Activated CD8-positive, alpha-beta T cell treated with anti-CD3 and anti-CD28 coated beads for 36 hours (primary cell): ENCODE measurements around the gene SFTPA2. TPM values are rescaled to one million over a fixed set of nuclear protein-coding genes. Genes with fewer than 3 reads are reported as not detected.
"Not testable (repeated sequence)": the region's sequence is repeated elsewhere in the genome, so short reads cannot be mapped to it uniquely, and the experiment has no call there.

Experiments used
- ATAC-seq: fragments of 200-7000 bp; cut with Tn5 transposase; one replicate; pipeline ENCODE4 v1.10.0; 2021; ENCODE audit warnings: mild to moderate bottlenecking, moderate library complexity
- CTCF ChIA-PET: fragments of 350-600 bp; sonication (Branson Sonifier 250); formaldehyde crosslinking; loops from one replicate; lab custom pipeline; 2021; ENCODE audit warnings: antibody characterized with exemption; lab: Charles Lee
- POLR2A ChIA-PET: fragments of 350-600 bp; sonication (Branson Sonifier 250); formaldehyde crosslinking; loops from one replicate; lab custom pipeline; 2021; ENCODE audit warnings: antibody characterized with exemption; lab: Charles Lee
- DNase-seq: peaks from one replicate; pipeline ENCODE4 v3.0.0-alpha.2; 2020
- H3K27ac Mint-ChIP-seq: one replicate; pipeline ENCODE4 v1.8.0; 2021; ENCODE audit warnings: mild to moderate bottlenecking, mixed read lengths
- H3K27me3 Mint-ChIP-seq: one replicate; pipeline ENCODE4 v1.8.0; 2021; ENCODE audit warnings: mixed read lengths
- H3K36me3 Mint-ChIP-seq: one replicate; pipeline ENCODE4 v1.8.0; 2021; ENCODE audit warnings: low read depth, mixed read lengths
- H3K4me1 Mint-ChIP-seq: one replicate; pipeline ENCODE4 v1.8.0; 2021; ENCODE audit warnings: low read depth, mixed read lengths
- H3K4me3 Mint-ChIP-seq: one replicate; pipeline ENCODE4 v1.8.0; 2021; ENCODE audit warnings: mild to moderate bottlenecking, moderate library complexity, mixed read lengths
- H3K9me3 Mint-ChIP-seq: one replicate; pipeline ENCODE4 v1.8.0; 2021; ENCODE audit warnings: mixed read lengths
- intact Hi-C: fragments of 100-400 bp; cut with micrococcal nuclease; formaldehyde crosslinking; loops from one replicate; pipeline ENCODE4 v1.10.0; 2022
- total RNA-seq, 2 experiments: library from RNA; stranded (reverse); gene quantifications; one replicate each; pipeline ENCODE4 v1.2.3, GENCODE V29; 2021

The SFTPA2 gene
- total RNA-seq, 2 experiments from 2014 or later, result not detected

DNA sequence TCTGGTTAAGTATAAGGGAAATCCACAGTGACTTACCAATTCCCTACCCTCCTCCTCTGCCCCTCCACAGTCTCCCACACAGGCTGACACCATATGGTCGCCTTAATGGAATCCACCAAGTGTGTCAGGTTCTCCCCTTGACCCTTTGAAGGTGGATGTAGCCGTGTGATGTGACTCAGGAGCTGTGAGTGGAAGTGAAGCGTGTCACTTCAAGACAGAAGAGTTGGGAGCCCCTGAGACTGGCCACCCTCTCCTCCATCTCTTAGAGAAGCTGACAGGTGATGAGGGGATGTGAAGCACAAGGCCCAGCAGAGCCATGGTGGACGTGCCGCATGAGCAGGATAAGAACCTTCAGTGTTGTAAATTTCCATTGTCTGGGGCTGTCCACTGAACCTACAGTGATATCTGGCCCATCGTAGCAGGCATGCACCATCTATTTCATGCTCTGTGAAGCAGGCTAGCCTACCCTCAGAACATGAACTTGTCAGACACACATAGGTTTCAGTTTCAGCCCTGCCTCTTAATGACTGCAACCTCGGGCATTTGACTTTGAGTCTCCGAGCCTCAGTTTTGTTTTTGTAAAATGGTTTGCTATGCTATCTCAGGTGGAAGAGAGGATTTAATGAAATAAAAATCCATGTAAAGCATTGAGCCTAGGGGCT, 35.0 kb downstream of the SFTPA2 start:
- H3K4me1 Mint-ChIP-seq, POLR2A ChIA-PET, H3K27ac Mint-ChIP-seq, H3K36me3 Mint-ChIP-seq, DNase-seq, intact Hi-C loops, H3K4me3 Mint-ChIP-seq, H3K27me3 Mint-ChIP-seq, CTCF ChIA-PET, H3K9me3 Mint-ChIP-seq, ATAC-seq: not testable (repeated sequence)

DNA sequence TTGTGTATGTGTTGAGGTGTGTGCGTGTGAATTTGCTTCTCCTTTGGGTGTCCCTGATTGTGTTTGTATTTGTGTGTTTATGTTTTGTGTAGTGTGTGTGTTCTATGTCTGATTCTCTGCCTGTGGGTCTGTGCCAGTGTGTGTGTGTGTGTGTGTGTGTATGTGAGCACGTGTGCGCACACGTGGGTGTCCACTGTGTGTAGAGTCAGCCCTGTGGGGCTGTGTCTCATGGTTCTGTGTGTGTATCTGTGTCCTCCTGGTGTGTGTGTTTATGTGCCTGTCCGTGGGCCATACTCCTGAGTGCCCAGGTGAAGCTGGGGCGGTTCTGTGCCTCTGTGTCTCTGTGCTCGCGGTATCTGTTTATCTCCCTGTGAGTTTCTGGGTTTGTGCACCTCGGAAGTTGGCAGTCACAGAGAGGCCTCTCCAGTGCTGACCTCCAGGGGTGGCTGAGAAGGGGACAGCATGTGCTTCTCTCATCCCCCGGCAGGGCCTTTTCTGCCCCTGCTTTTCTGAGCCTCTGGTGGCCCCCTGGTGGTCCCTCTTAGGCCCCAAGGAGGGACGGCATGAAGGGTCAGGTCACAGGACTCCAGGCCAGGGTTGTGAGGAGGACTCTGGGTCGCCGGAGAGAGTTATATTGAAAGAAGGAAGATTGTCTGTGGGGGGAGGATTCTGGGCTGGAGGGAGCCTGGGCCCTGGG, 36.9 kb downstream of the SFTPA2 start:
- H3K9me3 Mint-ChIP-seq, H3K36me3 Mint-ChIP-seq, ATAC-seq, H3K4me1 Mint-ChIP-seq, H3K27me3 Mint-ChIP-seq, CTCF ChIA-PET, intact Hi-C loops, H3K4me3 Mint-ChIP-seq, DNase-seq, POLR2A ChIA-PET, H3K27ac Mint-ChIP-seq: not testable (repeated sequence)

DNA sequence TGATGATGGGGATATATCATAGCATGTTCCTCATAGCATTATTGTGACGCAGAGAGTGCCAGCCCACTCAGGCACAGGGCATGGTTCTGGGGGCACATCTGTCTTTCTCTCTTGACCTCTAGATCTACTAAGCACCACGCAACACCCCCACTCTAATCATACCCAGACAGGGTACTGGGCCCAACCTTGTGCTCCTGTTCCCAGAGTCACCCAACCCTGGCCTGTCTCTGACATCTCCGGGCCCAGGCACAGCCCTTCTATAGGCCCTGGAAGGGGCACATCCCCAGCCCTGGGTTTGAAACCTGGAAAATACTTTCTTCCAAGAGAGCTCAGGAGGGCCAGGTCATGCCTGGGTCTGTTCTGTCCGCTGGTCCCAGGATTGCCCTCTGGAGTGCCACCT, 37.7 kb downstream of the SFTPA2 start:
- CTCF ChIA-PET, H3K4me1 Mint-ChIP-seq, DNase-seq, intact Hi-C loops, H3K27ac Mint-ChIP-seq, POLR2A ChIA-PET, H3K27me3 Mint-ChIP-seq, H3K4me3 Mint-ChIP-seq, ATAC-seq, H3K36me3 Mint-ChIP-seq, H3K9me3 Mint-ChIP-seq: not testable (repeated sequence)

DNA sequence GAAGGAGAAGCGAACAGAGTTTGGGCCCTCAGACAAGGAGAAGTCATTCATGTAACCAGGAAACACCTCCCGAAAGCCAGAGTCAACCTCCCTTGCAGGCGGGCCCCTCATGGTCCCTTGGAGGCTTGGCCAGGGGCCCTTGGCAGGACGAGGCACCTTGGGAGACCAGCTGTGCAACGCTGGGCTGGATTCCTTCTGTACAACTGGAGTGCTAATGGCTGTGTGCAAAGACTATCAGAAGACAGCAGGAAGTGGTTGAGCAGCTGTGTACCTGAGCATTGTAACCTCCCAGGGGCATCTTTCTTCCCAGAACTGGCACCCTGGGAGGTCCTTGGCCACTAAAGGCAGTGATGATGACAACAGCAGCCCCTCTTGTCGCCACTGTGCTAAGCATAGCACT, 38.5 kb downstream of the SFTPA2 start:
- H3K36me3 Mint-ChIP-seq, ATAC-seq, POLR2A ChIA-PET, H3K27me3 Mint-ChIP-seq, intact Hi-C loops, DNase-seq, H3K9me3 Mint-ChIP-seq, H3K4me3 Mint-ChIP-seq, CTCF ChIA-PET, H3K27ac Mint-ChIP-seq, H3K4me1 Mint-ChIP-seq: not testable (repeated sequence)

DNA sequence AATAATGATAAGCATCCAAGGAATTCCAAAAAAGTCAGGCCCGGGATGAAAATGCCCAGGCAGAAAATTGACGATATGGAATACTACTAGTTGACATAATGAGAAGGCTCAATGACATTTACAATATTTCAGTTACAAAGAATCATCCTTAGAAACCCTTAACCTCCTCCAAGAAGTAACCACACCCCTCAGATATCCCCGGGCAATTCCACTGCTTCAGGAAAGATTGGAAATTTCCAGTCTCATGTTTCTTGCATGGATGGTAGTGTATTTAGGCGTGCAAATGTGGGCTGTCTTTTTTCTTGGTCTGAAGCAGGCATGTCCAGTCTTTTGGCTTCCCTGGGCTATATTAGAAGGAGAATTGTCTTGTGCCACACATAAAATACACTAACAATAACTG, 42.6 kb downstream of the SFTPA2 start:
- H3K4me1 Mint-ChIP-seq, POLR2A ChIA-PET, H3K9me3 Mint-ChIP-seq, intact Hi-C loops, H3K36me3 Mint-ChIP-seq, H3K27me3 Mint-ChIP-seq, ATAC-seq, DNase-seq, H3K4me3 Mint-ChIP-seq, CTCF ChIA-PET, H3K27ac Mint-ChIP-seq: not testable (repeated sequence)

DNA sequence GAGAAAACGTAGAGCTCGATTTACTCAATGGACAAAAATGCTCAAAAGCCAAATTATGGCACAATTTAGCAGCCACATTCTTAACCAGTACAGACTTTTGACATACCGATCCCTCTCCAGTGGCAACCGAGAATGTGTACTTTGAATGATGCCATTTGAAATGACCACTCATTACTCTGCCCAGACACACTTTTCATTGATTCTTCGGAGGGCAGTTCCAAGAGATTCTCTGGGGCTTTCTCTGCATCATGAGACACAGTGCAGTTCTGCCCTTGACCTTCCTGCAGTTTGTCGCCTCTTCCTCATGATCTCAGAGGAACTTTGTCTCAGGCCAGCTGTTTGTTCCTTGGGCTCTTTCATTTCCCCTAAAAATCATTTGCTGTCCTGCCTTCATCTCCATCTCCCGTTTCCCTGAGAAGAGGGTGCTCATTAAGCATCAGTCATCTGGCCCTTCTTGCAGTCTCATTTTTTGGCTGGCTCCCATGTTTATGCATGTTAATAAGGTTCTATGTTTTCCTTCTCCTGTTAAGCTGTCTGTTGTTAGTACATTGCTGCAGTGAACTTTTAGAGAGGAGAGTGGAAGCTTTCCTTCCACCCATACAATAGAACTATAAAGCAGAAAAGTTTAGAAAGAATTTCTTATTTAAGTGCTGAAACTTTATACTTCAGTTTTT, 43.5 kb downstream of the SFTPA2 start:
- H3K27ac Mint-ChIP-seq, POLR2A ChIA-PET, DNase-seq, intact Hi-C loops, H3K4me1 Mint-ChIP-seq, H3K9me3 Mint-ChIP-seq, CTCF ChIA-PET, H3K4me3 Mint-ChIP-seq, H3K27me3 Mint-ChIP-seq, H3K36me3 Mint-ChIP-seq, ATAC-seq: not testable (repeated sequence)

DNA sequence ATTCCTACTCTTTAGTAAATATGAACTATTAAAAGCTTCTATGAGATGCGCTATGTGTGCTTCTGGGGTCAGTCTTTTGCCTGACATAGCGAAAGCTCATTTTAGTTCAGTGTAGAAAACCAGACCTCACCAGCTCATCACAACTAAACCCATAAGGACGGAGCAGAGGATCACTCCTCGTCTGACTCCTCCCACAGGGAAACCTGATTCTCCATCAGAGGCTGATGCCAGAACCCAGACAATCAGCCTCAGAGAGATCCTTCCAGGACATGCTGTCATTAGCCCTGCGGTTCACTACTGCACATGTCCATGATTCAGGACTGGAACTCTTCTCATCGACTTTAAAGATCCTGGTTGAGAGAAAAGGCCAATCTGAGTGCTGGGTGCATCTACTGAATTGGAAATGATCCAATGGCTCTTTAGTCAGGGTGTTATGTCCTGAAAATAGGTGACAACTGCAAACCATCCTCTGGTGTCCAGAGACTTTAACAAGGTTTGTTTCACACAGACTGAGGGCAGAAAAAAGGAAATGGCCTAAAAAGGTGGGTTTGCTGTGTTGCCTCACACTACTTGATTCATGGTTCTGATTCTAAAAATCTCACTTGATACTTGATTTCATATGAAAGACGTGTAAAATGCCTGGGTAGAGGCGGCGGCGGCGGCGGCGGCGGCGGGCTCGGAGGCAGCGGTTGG, 48.2 kb downstream of the SFTPA2 start, which contains the start of gene EIF5AL1:
TSS of gene EIF5AL1 (plus strand) at position 643 of the 693 bp plus-strand sequence. CDS start 117 bp downstream, outside the sequence.
- H3K27me3 Mint-ChIP-seq, H3K4me3 Mint-ChIP-seq, H3K9me3 Mint-ChIP-seq, POLR2A ChIA-PET, intact Hi-C loops, H3K27ac Mint-ChIP-seq, H3K4me1 Mint-ChIP-seq, CTCF ChIA-PET, ATAC-seq, DNase-seq, H3K36me3 Mint-ChIP-seq: not testable (repeated sequence)

DNA sequence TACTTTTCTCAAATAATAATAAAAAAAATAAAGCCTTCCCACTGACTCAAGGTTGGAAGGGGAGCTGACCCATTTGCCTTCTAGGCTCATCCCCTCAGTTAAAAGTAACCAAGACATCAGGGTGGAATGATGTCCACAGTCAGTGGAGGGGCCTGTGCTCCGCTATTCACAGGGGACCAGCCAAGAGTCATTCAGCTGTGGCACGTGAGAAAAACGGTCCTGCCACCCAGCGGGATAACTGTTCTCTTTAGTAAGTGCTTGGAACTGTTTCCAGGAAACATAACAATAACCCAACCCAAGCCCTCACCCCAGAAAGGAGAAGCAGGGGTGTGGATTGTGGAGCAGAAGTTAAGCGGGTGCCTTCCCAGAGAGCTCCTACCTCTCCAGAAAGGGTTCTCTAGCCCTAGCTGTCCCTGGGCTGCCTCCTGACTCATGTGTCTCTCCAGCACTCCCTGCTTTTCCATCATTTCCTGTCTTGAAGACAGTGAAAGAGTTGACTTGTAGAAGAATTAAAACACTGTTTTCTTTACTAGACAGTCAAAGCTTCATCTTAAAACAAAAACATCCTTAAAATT, 50.2 kb downstream of the SFTPA2 start:
- POLR2A ChIA-PET, H3K27ac Mint-ChIP-seq, DNase-seq, H3K4me1 Mint-ChIP-seq, H3K4me3 Mint-ChIP-seq, ATAC-seq, H3K36me3 Mint-ChIP-seq, CTCF ChIA-PET, intact Hi-C loops, H3K9me3 Mint-ChIP-seq, H3K27me3 Mint-ChIP-seq: not testable (repeated sequence)

DNA sequence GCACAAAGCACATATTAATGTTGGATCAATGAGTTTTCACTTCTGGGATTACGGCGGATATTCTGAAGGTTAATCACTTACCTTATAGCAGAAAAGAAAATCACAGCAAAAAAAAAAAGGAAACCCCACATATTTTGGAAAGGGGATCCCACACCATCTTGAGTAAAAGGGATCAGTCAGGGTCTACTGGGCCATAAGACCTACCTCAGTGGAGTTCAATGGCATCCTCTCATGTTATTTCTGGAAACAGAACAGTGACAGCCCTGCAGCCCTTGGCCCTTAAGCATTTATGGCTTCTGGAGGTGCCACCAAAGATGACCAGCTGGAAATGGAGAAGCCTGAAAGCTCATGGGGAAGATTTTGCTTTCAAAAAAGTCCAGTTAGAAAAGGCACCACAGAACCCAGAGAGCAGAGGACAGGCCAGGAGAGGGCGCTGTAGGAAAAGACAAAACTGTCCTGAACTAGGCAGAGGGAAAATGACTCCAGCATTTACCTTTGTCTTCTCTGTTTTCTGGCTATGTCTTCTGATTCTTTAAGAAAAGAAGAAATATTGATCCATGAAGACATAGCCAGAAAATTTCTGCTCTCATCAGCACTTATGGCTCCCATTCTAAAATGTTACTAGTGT, 50.8 kb downstream of the SFTPA2 start:
- DNase-seq, CTCF ChIA-PET, H3K4me1 Mint-ChIP-seq, POLR2A ChIA-PET, H3K9me3 Mint-ChIP-seq, H3K36me3 Mint-ChIP-seq, H3K27ac Mint-ChIP-seq, H3K27me3 Mint-ChIP-seq, intact Hi-C loops, H3K4me3 Mint-ChIP-seq: not testable (repeated sequence)
- peak; percentile 72 for ATAC-seq

DNA sequence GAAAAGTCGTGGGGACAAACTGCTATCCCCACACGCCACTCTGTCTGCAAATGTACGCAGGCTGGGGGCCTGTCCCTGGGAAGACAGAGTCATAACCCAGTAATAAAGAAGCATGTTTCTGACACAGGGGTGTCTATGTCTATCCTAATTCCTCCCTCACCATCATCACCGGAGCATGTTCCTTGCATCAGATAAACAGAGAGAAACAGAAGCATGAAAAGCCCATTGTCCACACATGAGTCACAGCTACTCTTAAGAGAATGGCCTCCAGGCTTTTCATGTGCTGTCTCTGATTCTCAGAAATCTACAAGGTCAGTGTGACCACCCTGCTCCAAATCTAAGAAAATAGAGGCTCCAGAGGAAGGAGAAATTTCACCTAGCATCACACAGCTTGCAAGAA, 52.0 kb downstream of the SFTPA2 start:
- H3K36me3 Mint-ChIP-seq, ATAC-seq, DNase-seq, CTCF ChIA-PET, POLR2A ChIA-PET, intact Hi-C loops, H3K27ac Mint-ChIP-seq, H3K4me1 Mint-ChIP-seq, H3K4me3 Mint-ChIP-seq, H3K27me3 Mint-ChIP-seq, H3K9me3 Mint-ChIP-seq: not testable (repeated sequence)
